Measurements from ENCODE around the gene FSIP1.

Gene FSIP1

DNA sequence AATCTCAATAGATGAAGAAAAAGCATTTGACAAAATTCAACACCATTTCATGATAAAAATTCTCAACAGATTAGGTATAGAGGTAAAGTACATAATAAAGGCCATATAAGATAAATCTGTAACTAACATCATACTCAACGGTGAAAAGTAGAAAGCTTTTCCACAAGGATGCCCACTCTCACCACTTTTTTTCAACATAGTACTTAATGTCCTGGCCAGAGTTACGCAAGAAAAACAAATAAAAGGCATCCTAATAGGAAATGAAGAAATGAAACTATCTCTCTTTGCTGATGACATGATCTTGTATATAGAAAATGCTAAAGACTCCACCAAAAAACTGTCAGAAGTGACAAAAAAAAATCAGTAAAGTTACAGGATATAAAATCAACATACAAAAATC lies 168.8 kb downstream of the FSIP1 start:
- DNase-seq, result no peak

GRCh38 chr15:39613271-39613670 lies 169.4 kb downstream of the FSIP1 start:
- DNase-seq, result no peak

DNA sequence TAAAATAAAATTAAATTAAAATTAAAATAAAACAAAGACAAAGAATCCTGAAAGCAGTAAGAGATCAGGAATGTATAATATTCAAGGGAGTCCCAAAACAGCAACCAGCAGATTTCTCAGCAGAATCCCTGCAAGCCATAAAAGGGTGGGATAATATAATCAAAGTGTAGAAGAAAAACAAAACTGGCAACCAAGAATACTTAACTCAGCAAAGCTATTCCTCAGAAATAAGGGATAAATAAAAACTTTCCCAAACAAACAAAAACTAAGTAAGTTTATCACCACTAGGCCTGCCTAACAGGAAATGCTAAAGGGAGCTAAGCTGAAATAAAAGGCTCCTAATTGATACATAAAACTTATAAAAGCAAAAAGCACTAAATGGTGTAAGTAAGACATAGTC lies 172.0 kb downstream of the FSIP1 start:
- no peak for DNase-seq

DNA sequence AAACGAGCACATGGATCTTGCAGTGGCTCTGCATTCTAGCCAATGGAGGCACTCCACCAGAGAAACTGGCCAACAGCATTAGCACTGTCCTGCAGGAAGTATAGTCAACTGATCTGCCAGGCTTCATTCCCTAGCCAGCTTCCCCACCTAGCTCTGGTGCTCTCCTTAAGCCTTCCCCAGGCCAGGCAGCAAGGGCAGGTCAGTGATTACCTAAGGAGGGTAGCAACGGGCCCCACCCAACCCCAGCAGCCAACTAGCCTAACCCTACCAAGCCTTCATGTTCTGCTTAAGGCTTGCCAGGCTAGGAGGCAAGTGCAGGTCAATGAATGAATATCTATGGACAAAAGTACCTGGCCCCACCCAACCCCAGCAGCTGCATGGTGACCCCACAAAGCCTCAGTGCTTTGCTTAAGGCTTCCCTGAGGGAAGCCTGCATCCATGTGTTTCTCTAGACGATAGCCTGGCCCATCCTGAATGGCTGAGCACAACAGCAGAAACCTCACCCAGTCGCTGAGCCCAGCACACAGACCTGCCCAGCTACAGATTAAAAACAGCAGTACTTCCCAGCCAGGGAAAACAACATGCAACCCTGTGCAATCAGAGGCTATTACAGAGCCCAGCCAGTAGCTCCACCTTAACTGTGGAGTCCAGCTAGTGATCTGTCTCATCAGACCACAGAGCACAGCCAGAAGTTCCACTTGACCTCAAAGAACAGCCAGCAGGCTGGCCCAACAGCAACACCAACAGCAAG lies 173.3 kb downstream of the FSIP1 start:
- no peak for DNase-seq

- DNase-seq, result no peak
These were observed 174.2 kb downstream of the FSIP1 start for GRCh38 chr15:39608185-39609139.

DNA sequence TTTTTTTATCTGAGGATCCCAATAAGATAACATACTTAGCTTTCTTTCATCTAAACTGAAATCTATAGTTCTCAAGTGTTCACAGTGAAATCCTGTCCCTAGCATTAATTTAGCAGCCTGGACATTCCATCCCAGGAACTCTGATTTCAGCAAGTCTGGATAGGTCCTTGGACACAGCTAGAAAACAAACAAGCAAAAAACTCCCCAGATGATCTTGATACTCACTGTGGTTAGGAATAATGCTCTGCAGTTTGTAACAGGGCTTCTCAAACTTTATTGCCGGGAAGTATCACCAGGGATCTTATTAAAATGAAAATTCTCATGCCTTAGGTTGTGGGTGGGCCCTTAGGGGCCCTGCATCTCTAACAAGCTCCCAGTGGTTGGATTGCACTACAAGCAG lies 177.5 kb downstream of the FSIP1 start:
- no peak for DNase-seq

DNA sequence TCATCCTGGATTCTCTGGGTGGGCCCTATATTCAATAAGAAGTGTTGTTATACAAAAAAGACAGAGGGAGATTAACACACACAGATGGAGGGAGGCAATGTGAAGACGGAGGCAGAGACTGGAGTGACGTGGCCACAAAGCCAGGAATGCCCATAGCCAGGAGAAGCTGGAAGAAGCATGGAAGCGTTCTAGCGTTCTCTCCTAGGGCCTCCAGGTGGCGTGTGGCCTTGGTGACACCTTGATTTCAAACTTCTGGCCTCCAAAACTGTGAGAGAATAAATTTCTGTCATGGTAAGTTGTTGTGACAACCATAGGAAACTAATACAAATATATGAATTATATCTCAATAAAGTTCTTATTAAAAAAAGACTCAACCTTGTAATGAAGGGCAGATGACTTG lies 180.5 kb downstream of the FSIP1 start:
- DNase-seq, result no peak

DNA sequence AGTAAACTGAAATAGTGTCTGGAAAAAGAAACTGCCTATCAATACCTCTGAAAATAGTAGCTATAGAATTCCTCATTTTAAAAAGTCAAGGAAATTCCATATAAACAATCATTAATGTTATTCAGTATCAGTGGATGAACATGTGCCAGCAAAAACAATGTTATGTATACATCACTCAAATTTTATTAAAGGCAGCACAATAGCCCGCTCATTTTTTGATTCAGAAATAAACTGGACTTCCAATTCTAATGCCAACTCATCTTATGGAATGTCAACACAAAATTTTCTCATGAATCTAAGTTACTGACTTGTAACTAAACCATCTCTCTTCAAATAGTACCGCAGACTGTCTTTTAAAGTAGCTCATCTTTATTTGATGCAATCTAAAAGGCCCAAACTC lies 182.8 kb downstream of the FSIP1 start:
- no peak for DNase-seq

DNA sequence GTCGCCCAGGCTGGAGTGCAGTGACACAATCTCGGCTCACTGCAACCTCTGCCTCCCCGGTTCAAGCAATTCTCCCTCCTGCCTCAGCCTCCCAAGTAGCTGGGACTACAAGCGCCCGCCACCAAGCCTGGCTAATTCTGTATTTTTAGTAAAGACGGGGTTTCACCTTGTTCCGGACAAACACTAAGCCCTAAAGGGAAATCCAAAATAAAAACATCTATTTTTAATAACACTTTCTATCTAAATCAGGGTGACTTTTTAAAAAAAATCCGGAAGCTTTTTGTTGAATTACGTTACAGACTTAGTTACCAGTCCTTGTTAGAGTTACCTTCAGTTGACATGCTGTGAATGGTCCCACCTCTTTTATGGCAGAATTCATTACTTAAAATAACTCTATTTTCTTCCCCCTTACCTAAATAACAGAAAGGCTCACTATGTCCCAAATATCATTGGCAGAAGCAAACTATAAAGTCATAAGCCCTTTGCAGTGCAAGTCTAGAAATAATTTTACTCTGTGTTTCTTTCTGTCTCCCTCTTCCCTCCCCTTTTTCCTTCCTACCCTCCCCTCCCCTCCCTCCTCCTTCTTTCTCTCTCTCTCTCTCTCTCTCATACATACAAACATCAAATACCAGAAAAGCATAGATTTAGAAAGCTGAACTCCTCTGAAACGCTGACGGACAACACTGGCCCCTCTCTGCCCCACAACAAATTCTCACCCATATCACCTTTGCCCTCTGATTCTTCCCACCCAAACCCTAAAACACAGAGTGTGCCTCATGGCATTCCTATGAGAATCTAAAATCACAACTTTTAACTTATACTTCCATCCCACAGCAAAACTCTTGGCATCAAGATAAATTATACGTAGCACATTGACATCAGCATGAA lies 183.4 kb downstream of the FSIP1 start:
- no peak for DNase-seq

- DNase-seq, result no peak
These were observed 184.3 kb downstream of the FSIP1 start for GRCh38 chr15:39598186-39598850.

- DNase-seq, result no peak
These were observed 184.9 kb downstream of the FSIP1 start for GRCh38 chr15:39597751-39598185.

DNA sequence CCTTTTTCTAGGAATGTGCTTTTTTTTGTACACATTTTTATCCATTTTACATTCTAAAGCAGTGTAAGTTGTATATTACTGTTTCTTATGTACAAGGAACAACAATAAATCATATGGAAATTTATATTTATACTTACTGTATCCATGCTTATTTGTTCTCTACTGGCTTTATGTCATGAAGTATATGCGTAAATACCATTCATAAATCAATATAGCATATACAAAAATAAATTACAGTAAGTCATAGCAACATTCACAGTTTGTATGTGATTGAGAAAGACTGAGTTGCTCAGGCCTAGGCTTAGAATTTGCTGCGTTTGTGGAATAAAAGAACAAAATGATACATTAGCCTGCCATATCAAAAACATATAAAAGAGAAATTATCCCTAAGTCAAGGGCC lies 185.3 kb downstream of the FSIP1 start:
- DNase-seq, result no peak

- DNase-seq, result no peak
These were observed 186.1 kb downstream of the FSIP1 start for GRCh38 chr15:39596358-39597051.

GRCh38 chr15:39595338-39596221 lies 187.1 kb downstream of the FSIP1 start:
- no peak for DNase-seq

DNA sequence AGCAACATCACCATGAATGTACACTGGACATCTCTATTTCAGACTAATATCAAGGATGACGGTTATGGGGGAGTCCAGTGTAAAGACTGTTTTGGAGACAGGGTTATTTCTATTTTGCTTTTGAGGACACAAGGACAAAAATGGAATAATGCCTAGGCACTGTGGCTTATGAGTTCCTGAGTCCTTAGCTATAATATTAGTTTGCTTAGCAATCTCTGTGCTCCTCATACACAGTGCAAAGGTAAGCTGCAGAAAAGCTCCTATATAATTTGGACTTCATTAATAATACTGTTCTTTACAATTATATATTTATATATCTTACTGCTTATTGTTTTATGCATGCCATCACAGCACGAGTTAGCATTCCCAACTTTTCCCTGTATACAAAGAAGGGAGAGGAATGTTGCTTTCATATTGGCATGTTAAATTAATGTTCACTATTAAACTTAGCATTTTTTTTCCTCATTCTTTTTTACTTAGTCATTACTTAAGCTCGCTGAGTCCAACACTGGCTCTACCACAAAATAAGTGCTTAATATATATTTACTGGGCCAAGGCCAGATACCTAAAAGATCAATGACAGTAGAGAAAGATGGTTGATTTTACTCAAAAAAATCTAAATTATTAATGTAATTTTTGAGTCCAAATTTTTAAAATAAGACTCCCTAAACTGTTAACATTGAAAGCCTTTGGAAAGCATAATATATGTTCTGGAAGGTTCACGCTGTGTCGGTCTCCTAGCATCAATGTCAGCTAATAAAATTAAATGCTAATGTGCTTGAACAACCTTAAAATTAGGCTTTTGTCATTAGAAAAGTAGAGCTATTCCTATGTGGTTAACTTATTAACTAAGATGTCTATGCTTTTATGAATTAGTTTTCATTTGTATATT lies 187.9 kb downstream of the FSIP1 start:
- no peak for DNase-seq

- no peak for DNase-seq
These were observed 188.8 kb downstream of the FSIP1 start for GRCh38 chr15:39593656-39594445.

- DNase-seq, result no peak
These were observed 189.5 kb downstream of the FSIP1 start for GRCh38 chr15:39593071-39593655.

DNA sequence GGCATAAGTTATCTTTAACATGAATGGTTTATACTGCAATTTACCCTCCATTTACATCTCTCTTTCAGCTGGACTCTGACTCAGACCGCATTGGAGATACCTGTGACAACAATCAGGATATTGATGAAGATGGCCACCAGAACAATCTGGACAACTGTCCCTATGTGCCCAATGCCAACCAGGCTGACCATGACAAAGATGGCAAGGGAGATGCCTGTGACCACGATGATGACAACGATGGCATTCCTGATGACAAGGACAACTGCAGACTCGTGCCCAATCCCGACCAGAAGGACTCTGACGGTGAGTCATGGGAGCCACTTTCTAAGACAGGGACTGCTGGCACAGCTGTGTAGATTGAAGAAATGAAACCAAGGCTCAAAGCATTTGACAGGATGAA lies 190.1 kb downstream of the FSIP1 start:
- DNase-seq, result no peak
